Subcutaneous abdominal adipose tissue (tissue), 5 donors: ENCODE data around the gene CDC73.
"Not testable (repeated sequence)": the region's sequence is repeated elsewhere in the genome, so short reads cannot be mapped to it uniquely, and the experiment has no call there.

Source experiments
- H3K27ac ChIP-seq: one replicate; pipeline ENCODE4 v1.7.0; 2013; ENCODE audit warnings: low read depth, mild to moderate bottlenecking, inconsistent platforms, low read length, moderate library complexity
- H3K27me3 ChIP-seq, 5 donors: one replicate each; pipeline ENCODE4 v1.7.0; 2013; ENCODE audit warnings: low read length in 5 of 5, inconsistent platforms in 1 of 5; ENCODE audit not compliant: control insufficient read depth in 5 of 5, insufficient read depth in 4 of 5
- H3K36me3 ChIP-seq, 5 donors: one replicate each; pipeline ENCODE4 v1.7.0; 2013; ENCODE audit warnings: low read length in 5 of 5; ENCODE audit not compliant: control insufficient read depth in 5 of 5, insufficient read depth in 5 of 5
- H3K4me1 ChIP-seq, 5 donors: one replicate each; pipeline ENCODE4 v1.7.0; 2013; ENCODE audit warnings: low read length in 5 of 5, mild to moderate bottlenecking in 3 of 5, moderate library complexity in 1 of 5; ENCODE audit not compliant: control insufficient read depth in 5 of 5, insufficient read depth in 5 of 5
- H3K4me3 ChIP-seq, 5 donors: one replicate each; pipeline ENCODE4 v1.7.0; 2013; ENCODE audit warnings: low read length in 5 of 5, low read depth in 1 of 5
- H3K9ac ChIP-seq, 5 donors: one replicate each; pipeline ENCODE4 v1.7.0; 2013; ENCODE audit warnings: low read length in 5 of 5, mild to moderate bottlenecking in 4 of 5, moderate library complexity in 3 of 5
- H3K9me3 ChIP-seq, 5 donors: one replicate each; pipeline ENCODE4 v1.7.0; 2013; ENCODE audit warnings: low read length in 5 of 5; ENCODE audit not compliant: control insufficient read depth in 5 of 5
- donor health status: healthy.
- donor health status: healthy.
- donor health status: healthy.
- donor health status: healthy.
- donor health status: healthy.

CDC73 gene

GRCh38 chr1:193262661-193263060 is 140.8 kb downstream of the CDC73 start:
- H3K4me3 ChIP-seq, result no peak overlapping the region
- no peak overlapping the region for H3K27ac ChIP-seq
- H3K4me1 ChIP-seq, result peaks cover 0 to 3% (median 0%) of the 10 kb centered on the region in 5 donors
- peaks cover 6 to 22% (median 10%) of the 10 kb centered on the region in 5 donors for H3K36me3 ChIP-seq
- H3K9ac ChIP-seq, result no peak overlapping the region
- H3K27me3 ChIP-seq, result no peaks in the 10 kb centered on the region
- H3K9me3 ChIP-seq, result no peaks in the 10 kb centered on the region

GRCh38 chr1:193264313-193265065 is 142.7 kb downstream of the CDC73 start:
- Histone ChIP-seq H3K9ac (no peak overlapping the region), H3K4me3 (no peak overlapping the region), H3K9me3 (no peaks in the 10 kb centered on the region), H3K27ac (no peak overlapping the region), H3K4me1 (peaks cover 0 to 3% (median 0%) of the 10 kb centered on the region in 5 donors), H3K36me3 (peaks cover 0 to 11% (median 2%) of the 10 kb centered on the region in 5 donors), H3K27me3 (no peaks in the 10 kb centered on the region)

GRCh38 chr1:193265716-193266115 is 143.9 kb downstream of the CDC73 start:
- Histone ChIP-seq H3K27ac (no peak overlapping the region), H3K4me1 (peaks cover 0 to 3% (median 0%) of the 10 kb centered on the region in 5 donors), H3K36me3 (peaks cover 0 to 11% (median 2%) of the 10 kb centered on the region in 5 donors), H3K9ac (no peak overlapping the region), H3K27me3 (no peaks in the 10 kb centered on the region), H3K4me3 (no peak overlapping the region), H3K9me3 (no peaks in the 10 kb centered on the region)

GRCh38 chr1:193266794-193267193 is 145.0 kb downstream of the CDC73 start:
- H3K9me3 ChIP-seq, H3K4me3 ChIP-seq, H3K27me3 ChIP-seq, H3K9ac ChIP-seq, H3K27ac ChIP-seq, H3K4me1 ChIP-seq: not testable (repeated sequence)
- peaks cover 0 to 11% (median 2%) of the 10 kb centered on the region in 5 donors for H3K36me3 ChIP-seq

- Histone ChIP-seq H3K36me3 (peaks cover 0 to 3% (median 0%) of the 10 kb centered on the region in 5 donors), H3K27ac (no peak overlapping the region), H3K9ac (no peak overlapping the region), H3K9me3 (peaks cover 0 to 3% (median 0%) of the 10 kb centered on the region in 5 donors), H3K4me3 (no peak overlapping the region), H3K4me1 (no peaks in the 10 kb centered on the region), H3K27me3 (no peaks in the 10 kb centered on the region)
These were observed 149.2 kb downstream of the CDC73 start for GRCh38 chr1:193270996-193271395.

GRCh38 chr1:193275773-193276172 is 153.9 kb downstream of the CDC73 start:
- no peak overlapping the region for H3K27ac ChIP-seq

GRCh38 chr1:193278968-193279367 is 157.1 kb downstream of the CDC73 start:
- no peaks in the 10 kb centered on the region for H3K36me3 ChIP-seq
- no peak overlapping the region for H3K9ac ChIP-seq
- peaks cover 0 to 2% (median 0%) of the 10 kb centered on the region in 5 donors for H3K9me3 ChIP-seq
- no peak overlapping the region for H3K27ac ChIP-seq
- H3K4me3 ChIP-seq, result no peak overlapping the region
- no peaks in the 10 kb centered on the region for H3K27me3 ChIP-seq
- no peaks in the 10 kb centered on the region for H3K4me1 ChIP-seq

More at GRCh38 chr1:193275773-193276172, 153.9 kb downstream of the CDC73 start:
- H3K4me1 ChIP-seq, result no peaks in the 10 kb centered on the region
- no peak overlapping the region for H3K9ac ChIP-seq
- peaks cover 0 to 3% (median 0%) of the 10 kb centered on the region in 5 donors for H3K9me3 ChIP-seq
- no peak overlapping the region for H3K4me3 ChIP-seq
- peaks cover 0 to 3% (median 0%) of the 10 kb centered on the region in 5 donors for H3K36me3 ChIP-seq
- no peaks in the 10 kb centered on the region for H3K27me3 ChIP-seq

GRCh38 chr1:193281894-193282293 is 160.1 kb downstream of the CDC73 start:
- Histone ChIP-seq H3K4me3 (no peak overlapping the region), H3K27ac (no peak overlapping the region), H3K9me3 (no peaks in the 10 kb centered on the region), H3K27me3 (no peaks in the 10 kb centered on the region), H3K4me1 (no peaks in the 10 kb centered on the region), H3K9ac (no peak overlapping the region), H3K36me3 (no peaks in the 10 kb centered on the region)

- no peaks in the 10 kb centered on the region for H3K9me3 ChIP-seq
- no peaks in the 10 kb centered on the region for H3K4me1 ChIP-seq
- H3K27ac ChIP-seq, result no peak overlapping the region
- H3K36me3 ChIP-seq, result no peaks in the 10 kb centered on the region
- H3K9ac ChIP-seq, result no peak overlapping the region
- no peak overlapping the region for H3K4me3 ChIP-seq
- H3K27me3 ChIP-seq, result no peaks in the 10 kb centered on the region
These were observed 161.2 kb downstream of the CDC73 start for GRCh38 chr1:193283016-193283415.

- Histone ChIP-seq H3K9ac (no peak overlapping the region), H3K4me3 (no peak overlapping the region), H3K4me1 (no peaks in the 10 kb centered on the region), H3K27me3 (no peaks in the 10 kb centered on the region), H3K36me3 (no peaks in the 10 kb centered on the region), H3K9me3 (no peaks in the 10 kb centered on the region), H3K27ac (no peak overlapping the region)
These were observed 162.4 kb downstream of the CDC73 start for GRCh38 chr1:193284219-193284618.
